Gastroesophageal sphincter (tissue), 3 donors: ENCODE data around the gene ZNF484.

Source experiments
- EP300 ChIP-seq: sonication (generic); formaldehyde crosslinking; IDR thresholded peaks from one replicate; pipeline ENCODE4 v1.6.1; 2017; ENCODE audit warnings: antibody characterized with exemption, mild to moderate bottlenecking
- POLR2A ChIP-seq, 2 donors: fragments of 450-650 bp; IDR thresholded peaks; one replicate each; pipeline ENCODE4 v1.6.1; 2017; ENCODE audit warnings: antibody characterized with exemption in 2 of 2, mild to moderate bottlenecking in 2 of 2, moderate library complexity in 1 of 2
- POLR2AphosphoS5 ChIP-seq: sonication (generic); formaldehyde crosslinking; IDR thresholded peaks from one replicate; pipeline ENCODE4 v1.6.1; 2017; ENCODE audit warnings: antibody characterized with exemption
- TF ChIP-seq, protein P1 (sequence below), 4 experiments: fragments of 200-600 bp in 2 of 4; fragments of 450-650 bp in 2 of 4; sonication (generic) in 1 of 4; IDR thresholded peaks; one replicate each; pipeline ENCODE4 v1.5.1; 2017 to 2019; ENCODE audit warnings: antibody characterized with exemption in 4 of 4, mild to moderate bottlenecking in 2 of 4, moderate library complexity in 2 of 4

DNA sequence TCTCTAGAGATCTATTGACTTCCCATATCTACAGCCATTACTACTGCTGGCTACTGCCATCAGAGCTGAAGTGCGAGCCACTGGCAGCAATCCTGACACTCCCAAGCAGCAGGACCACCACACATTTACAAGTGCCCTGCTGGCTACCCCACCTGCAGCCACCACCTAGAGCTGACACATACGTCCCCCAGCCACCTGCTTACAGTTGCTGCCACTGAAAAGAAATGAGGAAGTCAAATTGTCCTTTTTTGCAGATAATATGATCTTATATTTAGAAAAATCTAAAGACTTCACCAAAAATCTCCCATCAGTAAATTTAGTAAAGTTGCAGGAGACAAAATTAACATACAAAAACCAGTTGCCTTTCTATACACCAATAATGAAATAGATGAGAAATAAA, 48.4 kb downstream of the ZNF484 start:
- TF ChIP-seq, protein P1, sequence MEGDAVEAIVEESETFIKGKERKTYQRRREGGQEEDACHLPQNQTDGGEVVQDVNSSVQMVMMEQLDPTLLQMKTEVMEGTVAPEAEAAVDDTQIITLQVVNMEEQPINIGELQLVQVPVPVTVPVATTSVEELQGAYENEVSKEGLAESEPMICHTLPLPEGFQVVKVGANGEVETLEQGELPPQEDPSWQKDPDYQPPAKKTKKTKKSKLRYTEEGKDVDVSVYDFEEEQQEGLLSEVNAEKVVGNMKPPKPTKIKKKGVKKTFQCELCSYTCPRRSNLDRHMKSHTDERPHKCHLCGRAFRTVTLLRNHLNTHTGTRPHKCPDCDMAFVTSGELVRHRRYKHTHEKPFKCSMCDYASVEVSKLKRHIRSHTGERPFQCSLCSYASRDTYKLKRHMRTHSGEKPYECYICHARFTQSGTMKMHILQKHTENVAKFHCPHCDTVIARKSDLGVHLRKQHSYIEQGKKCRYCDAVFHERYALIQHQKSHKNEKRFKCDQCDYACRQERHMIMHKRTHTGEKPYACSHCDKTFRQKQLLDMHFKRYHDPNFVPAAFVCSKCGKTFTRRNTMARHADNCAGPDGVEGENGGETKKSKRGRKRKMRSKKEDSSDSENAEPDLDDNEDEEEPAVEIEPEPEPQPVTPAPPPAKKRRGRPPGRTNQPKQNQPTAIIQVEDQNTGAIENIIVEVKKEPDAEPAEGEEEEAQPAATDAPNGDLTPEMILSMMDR (IDR thresholded peaks at IDR 0.05), result no peak
- TF ChIP-seq POLR2A (IDR thresholded peaks at IDR 0.05) (no peak), EP300 (no peak), POLR2AphosphoS5 (no peak)
